DMS79 (cell line): ENCODE measurements around the gene KCNK17.
A peak's percentile ranks its signal among the peaks of the same experiment; 100 is the strongest.

ENCODE experiments used
- DNase-seq: peaks from one replicate; lab custom pipeline; 2025; lab: John Stamatoyannopoulos, UW

KCNK17 gene

GRCh38 chr6:39314273-39314795, at the start of gene KCNK17:
Gene KCNK17 (minus strand): TSS chr6:39314419. CDS start chr6:39314320, 99 bp downstream.
- DNase-seq = no peak

- DNase-seq = no peak
These were observed 49.1 kb upstream of the KCNK17 start for GRCh38 chr6:39363280-39363679.

- no peak for DNase-seq
These were observed 48.3 kb upstream of the KCNK17 start for GRCh38 chr6:39362487-39362865.

GRCh38 chr6:39361657-39362486, 47.7 kb upstream of the KCNK17 start:
- DNase-seq = peak; percentile 63

GRCh38 chr6:39360378-39360777, 46.2 kb upstream of the KCNK17 start:
- no peak for DNase-seq

- DNase-seq = peak; percentile 86
These were observed 43.9 kb upstream of the KCNK17 start for GRCh38 chr6:39357998-39358686.

- no peak for DNase-seq
These were observed 39.6 kb upstream of the KCNK17 start for GRCh38 chr6:39353698-39354315.

- peak; percentile 32 for DNase-seq
These were observed 36.7 kb upstream of the KCNK17 start for GRCh38 chr6:39350723-39351505.

- no peak for DNase-seq
These were observed 34.5 kb upstream of the KCNK17 start for GRCh38 chr6:39348740-39349139.

- DNase-seq = peak; percentile 79
These were observed 33.8 kb upstream of the KCNK17 start for GRCh38 chr6:39347906-39348585.

- DNase-seq = peak; percentile 99
These were observed 33.0 kb upstream of the KCNK17 start for GRCh38 chr6:39347206-39347605.

- DNase-seq = no peak
These were observed 30.6 kb upstream of the KCNK17 start for GRCh38 chr6:39344821-39345280.

- DNase-seq = no peak
These were observed 29.2 kb upstream of the KCNK17 start for GRCh38 chr6:39343396-39343870.

- peak; percentile 50 for DNase-seq
These were observed 28.6 kb upstream of the KCNK17 start for GRCh38 chr6:39342692-39343395.

- DNase-seq = no peak
These were observed 27.7 kb upstream of the KCNK17 start for GRCh38 chr6:39341937-39342336.

GRCh38 chr6:39341352-39341751, 27.1 kb upstream of the KCNK17 start:
- no peak for DNase-seq

- peak; percentile 97 for DNase-seq
These were observed 25.8 kb upstream of the KCNK17 start for GRCh38 chr6:39339868-39340550.

GRCh38 chr6:39339096-39339867, 25.1 kb upstream of the KCNK17 start:
- DNase-seq = no peak

- DNase-seq = no peak
These were observed 24.2 kb upstream of the KCNK17 start for GRCh38 chr6:39338397-39338796.
